T1000 (cell line): ENCODE data around the gene PMPCA.
A peak's percentile ranks its signal among the peaks of the same experiment; 100 is the strongest.

Source experiments
- DNase-seq: peaks from one replicate; lab custom pipeline; 2025; ENCODE audit warnings: mixed read lengths; lab: John Stamatoyannopoulos, UW

The PMPCA gene

GRCh38 chr9:136436055-136436634 is 25.7 kb downstream of the PMPCA start:
- DNase-seq, result no peak

GRCh38 chr9:136437430-136437829 is 27.0 kb downstream of the PMPCA start:
- DNase-seq, result no peak

- DNase-seq, result no peak
Measured at GRCh38 chr9:136437839-136438547, 27.5 kb downstream of the PMPCA start.

GRCh38 chr9:136438548-136439480 is 28.4 kb downstream of the PMPCA start:
- no peak for DNase-seq

- peak; percentile 65 for DNase-seq
Measured at GRCh38 chr9:136439481-136440408, 29.3 kb downstream of the PMPCA start, which contains the start of gene INPP5E. TSS of gene INPP5E (minus strand) at chr9:136439845. CDS start at chr9:136439419, 426 bp downstream.

GRCh38 chr9:136441191-136441680 is 30.8 kb downstream of the PMPCA start:
- no peak for DNase-seq

- DNase-seq, result peak; percentile 16
Measured at GRCh38 chr9:136441681-136442245, 31.3 kb downstream of the PMPCA start.

- DNase-seq, result no peak
Measured at GRCh38 chr9:136442265-136442664, 31.8 kb downstream of the PMPCA start.

- no peak for DNase-seq
Measured at GRCh38 chr9:136443087-136443486, 32.6 kb downstream of the PMPCA start.

GRCh38 chr9:136443687-136444086 is 33.2 kb downstream of the PMPCA start:
- no peak for DNase-seq

GRCh38 chr9:136444102-136444501 is 33.6 kb downstream of the PMPCA start:
- no peak for DNase-seq

- no peak for DNase-seq
Measured at GRCh38 chr9:136445799-136446198, 35.3 kb downstream of the PMPCA start.

GRCh38 chr9:136447173-136447778 is 36.8 kb downstream of the PMPCA start:
- no peak for DNase-seq

- DNase-seq, result no peak
Measured at GRCh38 chr9:136448655-136449054, 38.2 kb downstream of the PMPCA start.

- DNase-seq, result no peak
Measured at GRCh38 chr9:136451221-136451877, 40.9 kb downstream of the PMPCA start.

GRCh38 chr9:136453326-136453725 is 42.9 kb downstream of the PMPCA start:
- DNase-seq, result no peak

- DNase-seq, result no peak
Measured at GRCh38 chr9:136454026-136454796, 43.8 kb downstream of the PMPCA start.

- no peak for DNase-seq
Measured at GRCh38 chr9:136455043-136456002, 44.9 kb downstream of the PMPCA start.
